Measurements from ENCODE around the gene STAT4.

DNA sequence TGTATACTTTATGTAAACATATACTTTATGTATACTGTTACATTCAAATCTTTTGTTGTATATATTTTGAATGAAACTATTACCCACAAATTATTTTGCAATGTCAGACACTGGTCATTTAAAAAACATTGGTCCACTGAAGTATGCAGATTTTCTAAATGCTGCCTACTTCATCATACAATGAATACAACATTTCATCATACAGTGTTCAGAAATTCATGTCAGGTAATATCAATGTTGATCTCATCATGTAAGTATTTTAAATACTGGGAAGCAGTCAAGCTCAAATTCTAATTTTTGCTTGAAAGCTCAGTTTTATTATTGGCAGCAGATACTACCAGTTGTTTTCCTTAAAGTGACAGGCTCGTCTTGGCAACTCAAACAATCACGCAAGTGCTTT is 2.9 kb upstream of the STAT4 start:
- TF ChIP-seq, protein P1, sequence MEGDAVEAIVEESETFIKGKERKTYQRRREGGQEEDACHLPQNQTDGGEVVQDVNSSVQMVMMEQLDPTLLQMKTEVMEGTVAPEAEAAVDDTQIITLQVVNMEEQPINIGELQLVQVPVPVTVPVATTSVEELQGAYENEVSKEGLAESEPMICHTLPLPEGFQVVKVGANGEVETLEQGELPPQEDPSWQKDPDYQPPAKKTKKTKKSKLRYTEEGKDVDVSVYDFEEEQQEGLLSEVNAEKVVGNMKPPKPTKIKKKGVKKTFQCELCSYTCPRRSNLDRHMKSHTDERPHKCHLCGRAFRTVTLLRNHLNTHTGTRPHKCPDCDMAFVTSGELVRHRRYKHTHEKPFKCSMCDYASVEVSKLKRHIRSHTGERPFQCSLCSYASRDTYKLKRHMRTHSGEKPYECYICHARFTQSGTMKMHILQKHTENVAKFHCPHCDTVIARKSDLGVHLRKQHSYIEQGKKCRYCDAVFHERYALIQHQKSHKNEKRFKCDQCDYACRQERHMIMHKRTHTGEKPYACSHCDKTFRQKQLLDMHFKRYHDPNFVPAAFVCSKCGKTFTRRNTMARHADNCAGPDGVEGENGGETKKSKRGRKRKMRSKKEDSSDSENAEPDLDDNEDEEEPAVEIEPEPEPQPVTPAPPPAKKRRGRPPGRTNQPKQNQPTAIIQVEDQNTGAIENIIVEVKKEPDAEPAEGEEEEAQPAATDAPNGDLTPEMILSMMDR (IDR thresholded peaks at IDR 0.05; ENCODE audit: low read depth, low read length, poor library complexity, severe bottlenecking): no peak
- TF ChIP-seq EZH2phosphoT487 (IDR thresholded peaks at IDR 0.05; ENCODE audit: borderline replicate concordance, low read length): no peak
